HG02763 (cell line): ENCODE results near the gene EPHB3.

ENCODE experiments used
- ATAC-seq: cut with Tn5 transposase; IDR thresholded peaks from one replicate; pipeline ENCODE4 v1.9.1; 2021; ENCODE audit warnings: mild to moderate bottlenecking, moderate library complexity; ENCODE audit not compliant: unreplicated experiment

The EPHB3 gene

GRCh38 chr3:184543256-184543655, 18.3 kb upstream of the EPHB3 start:
- ATAC-seq, result no peak

GRCh38 chr3:184543843-184544512, 17.6 kb upstream of the EPHB3 start:
- ATAC-seq, result no peak

- no peak for ATAC-seq
These were observed 17.1 kb upstream of the EPHB3 start for GRCh38 chr3:184544513-184544861.

- ATAC-seq, result no peak
These were observed 15.8 kb upstream of the EPHB3 start for GRCh38 chr3:184545769-184546168.

GRCh38 chr3:184546252-184546651, 15.3 kb upstream of the EPHB3 start:
- no peak for ATAC-seq

- no peak for ATAC-seq
These were observed 11.6 kb upstream of the EPHB3 start for GRCh38 chr3:184549796-184550577.

- ATAC-seq, result no peak
These were observed 10.5 kb upstream of the EPHB3 start for GRCh38 chr3:184551103-184551502.

GRCh38 chr3:184551614-184552256, 9.8 kb upstream of the EPHB3 start:
- no peak for ATAC-seq

- no peak for ATAC-seq
These were observed 9.3 kb upstream of the EPHB3 start for GRCh38 chr3:184552296-184552695.

GRCh38 chr3:184552863-184553262, 8.7 kb upstream of the EPHB3 start:
- ATAC-seq, result no peak

- ATAC-seq, result no peak
These were observed 8.2 kb upstream of the EPHB3 start for GRCh38 chr3:184553385-184553784.

GRCh38 chr3:184554461-184554860, 7.1 kb upstream of the EPHB3 start:
- no peak for ATAC-seq

GRCh38 chr3:184556582-184557347, 4.8 kb upstream of the EPHB3 start:
- no peak for ATAC-seq

- ATAC-seq, result no peak
These were observed 4.1 kb upstream of the EPHB3 start for GRCh38 chr3:184557348-184557950.

- ATAC-seq, result no peak
These were observed 2.9 kb upstream of the EPHB3 start for GRCh38 chr3:184558726-184559125.

- no peak for ATAC-seq
These were observed 2.2 kb upstream of the EPHB3 start for GRCh38 chr3:184559336-184559735.

- no peak for ATAC-seq
These were observed 1.1 kb upstream of the EPHB3 start for GRCh38 chr3:184560531-184560930.

- ATAC-seq, result no peak
These were observed 610 bp downstream of the EPHB3 start for GRCh38 chr3:184561913-184562877.

- ATAC-seq, result no peak
These were observed 1.4 kb downstream of the EPHB3 start for GRCh38 chr3:184562878-184563560.
